HCT116 (cell line): ENCODE results near the gene LCMT1. TPM values are rescaled to one million over a fixed set of nuclear protein-coding genes. Genes with fewer than 3 reads are reported as not detected.

ENCODE experiments used
- ATAC-seq: fragments of 200-7000 bp; cut with Tn5 transposase; 2 replicates; pipeline ENCODE4 v1.9.1; 2020; ENCODE audit warnings: mild to moderate bottlenecking, moderate library complexity
- BruUV-seq: library from RNA; stranded (reverse); fragments of 400-500 nt; replicated peaks from 2 replicates; lab custom pipeline; 2021; lab: Mats Ljungman, UMichigan
- CTCF ChIA-PET: fragments of 300-600 bp; sonication (Branson Sonifier 250); formaldehyde crosslinking; loops from one replicate; lab custom pipeline; 2021; ENCODE audit warnings: antibody characterized with exemption; lab: Charles Lee
- POLR2A ChIA-PET: fragments of 300-600, 350-600 bp; sonication (Branson Sonifier 250); formaldehyde crosslinking; loops from one replicate; lab custom pipeline; 2021; ENCODE audit warnings: antibody characterized with exemption; lab: Charles Lee
- RAD21 ChIA-PET, 2 experiments: fragments of 300-600 bp; sonication (Branson Sonifier 250); formaldehyde crosslinking; loops; one replicate each; lab custom pipeline; 2023; ENCODE audit warnings: low total read pairs in 2 of 2; ENCODE audit not compliant: uncharacterized antibody in 2 of 2, unreplicated experiment in 2 of 2, low non-redundant PET in 1 of 2; lab: Charles Lee
- DNase-seq: peaks from one replicate; pipeline ENCODE4 v3.0.0-alpha.2; 2010; ENCODE audit warnings: low read depth, low spot score
- H2AFZ ChIP-seq: fragments of 200-600 bp; shearing (Covaris generic), sonication (generic); 2 replicates; pipeline ENCODE4 v1.6.1; 2017; ENCODE audit warnings: low read depth, mixed run types, mixed read lengths, antibody characterized with exemption, low read length; ENCODE audit not compliant: poor library complexity, severe bottlenecking
- H3K27ac ChIP-seq: 2 replicates; pipeline ENCODE4 v1.5.1; 2012; ENCODE audit warnings: low read depth, low read length
- H3K27me3 ChIP-seq: fragments of 200-600 bp; sonication (generic); 2 replicates; pipeline ENCODE4 v1.6.1; 2016; ENCODE audit warnings: mixed run types, low read length, mixed read lengths; ENCODE audit not compliant: insufficient read depth
- H3K36me3 ChIP-seq, 2 experiments: fragments of 200-500 bp in 1 of 2; fragments of 200-600 bp in 1 of 2; sonication (Bioruptor generic) in 1 of 2; sonication (generic) in 1 of 2; 2 replicates each; pipeline versions ENCODE4 v1.5.1 to v1.6.1; 2014 to 2016; ENCODE audit warnings: low read length in 2 of 2, inconsistent platforms in 1 of 2, mixed read lengths in 1 of 2, mixed run types in 1 of 2; ENCODE audit not compliant: insufficient read depth in 2 of 2, control insufficient read depth in 1 of 2
- H3K4me1 ChIP-seq, 2 experiments: fragments of 200-600 bp in 1 of 2; sonication (generic) in 1 of 2; 2 replicates each; pipeline versions ENCODE4 v1.5.1 to v1.6.1; 2012 to 2017; ENCODE audit warnings: low read length in 2 of 2, inconsistent platforms in 1 of 2, mild to moderate bottlenecking in 1 of 2, mixed read lengths in 1 of 2, mixed run types in 1 of 2, moderate library complexity in 1 of 2; ENCODE audit not compliant: insufficient read depth in 2 of 2, control insufficient read depth in 1 of 2
- H3K4me2 ChIP-seq: fragments of 200-600 bp; sonication (generic); 2 replicates; pipeline ENCODE4 v1.6.1; 2017; ENCODE audit warnings: mixed run types, low read length, mixed read lengths
- H3K4me3 ChIP-seq, 2 experiments: fragments of 200-600 bp in 1 of 2; sonication (generic) in 1 of 2; replicated peaks in 1 of 2; 2 replicates each; pipeline ENCODE4 v1.5.1; 2011 to 2016; ENCODE audit warnings: low read length in 2 of 2, control low read depth in 1 of 2, low read depth in 1 of 2, mild to moderate bottlenecking in 1 of 2, mixed read lengths in 1 of 2, mixed run types in 1 of 2
- H3K79me2 ChIP-seq: fragments of 200-600 bp; sonication (generic); 2 replicates; pipeline ENCODE4 v1.6.1; 2017; ENCODE audit warnings: mild to moderate bottlenecking, mixed run types, low read length, moderate library complexity, mixed read lengths; ENCODE audit not compliant: insufficient read depth
- H3K9ac ChIP-seq: fragments of 200-600 bp; sonication (generic); 2 replicates; pipeline ENCODE4 v1.6.1; 2016; ENCODE audit warnings: low read length, mixed read lengths
- H3K9me2 ChIP-seq: fragments of 200-600 bp; sonication (generic), shearing (Covaris generic); 2 replicates; pipeline ENCODE4 v1.6.1; 2017; ENCODE audit warnings: mixed run types, mild to moderate bottlenecking, moderate library complexity; ENCODE audit not compliant: insufficient read depth
- H3K9me3 ChIP-seq, 2 experiments: fragments of 200-500 bp in 1 of 2; fragments of 200-600 bp in 1 of 2; sonication (Bioruptor generic) in 1 of 2; sonication (generic) in 1 of 2; 2 replicates each; pipeline ENCODE4 v1.6.1; 2014 to 2017; ENCODE audit warnings: low read length in 2 of 2, mixed read lengths in 2 of 2, inconsistent platforms in 1 of 2, low read depth in 1 of 2, mild to moderate bottlenecking in 1 of 2, mixed run types in 1 of 2, moderate library complexity in 1 of 2; ENCODE audit not compliant: control insufficient read depth in 1 of 2, insufficient read depth in 1 of 2
- H4K20me1 ChIP-seq: fragments of 200-600 bp; sonication (generic), shearing (Covaris generic); 2 replicates; pipeline ENCODE4 v1.6.1; 2017; ENCODE audit warnings: mixed run types, mild to moderate bottlenecking, moderate library complexity; ENCODE audit not compliant: insufficient read depth
- ATF3 ChIP-seq: IDR thresholded peaks from 2 replicates; pipeline ENCODE4 v1.6.1; 2012
- CBX3 ChIP-seq: IDR thresholded peaks from 2 replicates; pipeline ENCODE4 v1.6.1; 2012; ENCODE audit warnings: low read depth
- CTCF ChIP-seq, 3 experiments: fragments of 200-600 bp in 1 of 3; sonication (generic) in 1 of 3; IDR thresholded peaks in 2 of 3; conservative IDR thresholded peaks in 1 of 3; 2 replicates each; pipeline ENCODE4 v1.5.1; 2012 to 2017; ENCODE audit warnings: low read depth in 2 of 3, low read length in 2 of 3, antibody characterized with exemption in 1 of 3, borderline replicate concordance in 1 of 3, control low read depth in 1 of 3, mild to moderate bottlenecking in 1 of 3, mixed read lengths in 1 of 3, mixed run types in 1 of 3, moderate library complexity in 1 of 3; ENCODE audit not compliant: insufficient read depth in 1 of 3
- EGR1 ChIP-seq: IDR thresholded peaks from 2 replicates; pipeline ENCODE4 v1.6.1; 2012; ENCODE audit warnings: low read depth
- ELF1 ChIP-seq: IDR thresholded peaks from 2 replicates; pipeline ENCODE4 v1.6.1; 2012; ENCODE audit warnings: low read depth, borderline replicate concordance
- EZH2 ChIP-seq: fragments of 200-600 bp; sonication (generic); IDR thresholded peaks from 2 replicates; pipeline ENCODE4 v1.6.1; 2017; ENCODE audit warnings: antibody characterized with exemption, mixed run types
- EZH2phosphoT487 ChIP-seq: fragments of 200-600 bp; IDR thresholded peaks from 2 replicates; pipeline ENCODE4 v1.6.1; 2018; ENCODE audit warnings: antibody characterized with exemption, borderline replicate concordance
- FOSL1 ChIP-seq: IDR thresholded peaks from 2 replicates; pipeline ENCODE4 v1.6.1; 2012; ENCODE audit warnings: low read depth
- JUND ChIP-seq: IDR thresholded peaks from 2 replicates; pipeline ENCODE4 v1.6.1; 2012
- MAX ChIP-seq: IDR thresholded peaks from 2 replicates; pipeline ENCODE4 v1.6.1; 2012
- POLR2A ChIP-seq: IDR thresholded peaks from 2 replicates; pipeline ENCODE4 v1.7.0; 2011; ENCODE audit warnings: borderline replicate concordance; ENCODE audit not compliant: insufficient read depth, insufficient read length; ENCODE audit errors: extremely low read depth
- POLR2AphosphoS5 ChIP-seq: IDR thresholded peaks from 2 replicates; pipeline ENCODE4 v1.6.1; 2011; ENCODE audit warnings: mild to moderate bottlenecking, low read depth, low read length, moderate library complexity
- RAD21 ChIP-seq: IDR thresholded peaks from 2 replicates; pipeline ENCODE4 v1.6.1; 2012; ENCODE audit warnings: low read depth, mild to moderate bottlenecking
- REST ChIP-seq: IDR thresholded peaks from 2 replicates; pipeline ENCODE4 v1.6.1; 2012; ENCODE audit warnings: low read depth
- SIN3A ChIP-seq: IDR thresholded peaks from 2 replicates; pipeline ENCODE4 v1.6.1; 2012; ENCODE audit warnings: low read depth
- SP1 ChIP-seq: IDR thresholded peaks from 2 replicates; pipeline ENCODE4 v1.6.1; 2012; ENCODE audit warnings: low read depth
- SRF ChIP-seq: IDR thresholded peaks from 2 replicates; pipeline ENCODE4 v1.6.1; 2012; ENCODE audit warnings: low read depth
- ZBTB33 ChIP-seq: IDR thresholded peaks from 2 replicates; pipeline ENCODE4 v1.6.1; 2011; ENCODE audit warnings: mild to moderate bottlenecking, low read length, moderate library complexity; ENCODE audit not compliant: insufficient replicate concordance; ENCODE audit errors: extremely low read depth
- ZFX ChIP-seq: fragments of 450-650 bp; IDR thresholded peaks from 2 replicates; pipeline ENCODE4 v1.6.1; 2017
- ZNF274 ChIP-seq: fragments of 200-500 bp; sonication (Bioruptor generic); IDR thresholded peaks from 2 replicates; pipeline ENCODE4 v1.6.1; 2014; ENCODE audit warnings: mild to moderate bottlenecking, low read depth, low read length, inconsistent platforms
- intact Hi-C: fragments of 100-400 bp; cut with micrococcal nuclease; formaldehyde crosslinking; loops from 2 replicates; pipeline ENCODE4 v1.10.0; 2022
- total RNA-seq: library from RNA; stranded (reverse); gene quantifications from one replicate; pipeline ENCODE4 v1.2.1, GENCODE V29; 2021; ENCODE audit not compliant: unreplicated experiment

The LCMT1 gene
- total RNA-seq, 1 experiment from 2014 or later: 52.4 TPM

- Histone ChIP-seq H3K4me2 (no peak overlapping the region), H2AFZ (no peak overlapping the region), H3K4me1 (peaks cover 0 to 14% of the 10 kb centered on the region in 2 experiments; a peak in 2 of 4 replicates), H3K27ac (no peak overlapping the region), H3K36me3 (no peaks in the 10 kb centered on the region), H3K4me3 (no peak overlapping the region), H3K9me3 (no peaks in the 10 kb centered on the region), H3K9me2 (no peaks in the 10 kb centered on the region), H3K9ac (no peak overlapping the region), H3K79me2 (no peaks in the 10 kb centered on the region), H4K20me1 (no peaks in the 10 kb centered on the region), H3K27me3 (no peaks in the 10 kb centered on the region)
- intact Hi-C loops: no loop called here
- DNase-seq: no peak
- ATAC-seq: no peak
- no TSS peak for BruUV-seq
- RAD21 ChIA-PET: no interaction called here
- CTCF ChIA-PET: no interaction called here
- TF ChIP-seq FOSL1: no peak
- no peak for TF ChIP-seq CBX3
- TF ChIP-seq ELF1: no peak
- no peak for TF ChIP-seq EZH2phosphoT487
- no peak for TF ChIP-seq ATF3
- TF ChIP-seq REST: no peak
- TF ChIP-seq ZBTB33: no peak
- TF ChIP-seq SIN3A: no peak
- no peak for TF ChIP-seq ZNF274
- TF ChIP-seq SRF: no peak
- no peak for TF ChIP-seq POLR2A
- TF ChIP-seq EGR1: no peak
- no peak for TF ChIP-seq EZH2
- TF ChIP-seq POLR2AphosphoS5: no peak
- TF ChIP-seq ZFX: no peak
- TF ChIP-seq CTCF (IDR thresholded peaks at IDR 0.05 in 2 of 3, conservative IDR thresholded peaks at IDR 0.05 in 1 of 3; ENCODE audit: borderline replicate concordance in 1 of 3, insufficient read depth in 1 of 3, low read depth in 2 of 3, low read length in 2 of 3): no peak
- no peak for TF ChIP-seq JUND
- TF ChIP-seq RAD21: no peak
- no peak for TF ChIP-seq MAX
- no peak for TF ChIP-seq SP1
- POLR2A ChIA-PET: no interaction called here
Measured at GRCh38 chr16:25063102-25063501, 48.4 kb upstream of the LCMT1 start.
